Measurements from ENCODE around the gene ID4. TPM values are rescaled to one million over a fixed set of nuclear protein-coding genes. Genes with fewer than 3 reads are reported as not detected.

ID4 gene
- total and polyA plus RNA-seq, 2 of the 4 experiments (the other 2 are of a cell fraction) = 3.0 to 3.6 TPM

DNA sequence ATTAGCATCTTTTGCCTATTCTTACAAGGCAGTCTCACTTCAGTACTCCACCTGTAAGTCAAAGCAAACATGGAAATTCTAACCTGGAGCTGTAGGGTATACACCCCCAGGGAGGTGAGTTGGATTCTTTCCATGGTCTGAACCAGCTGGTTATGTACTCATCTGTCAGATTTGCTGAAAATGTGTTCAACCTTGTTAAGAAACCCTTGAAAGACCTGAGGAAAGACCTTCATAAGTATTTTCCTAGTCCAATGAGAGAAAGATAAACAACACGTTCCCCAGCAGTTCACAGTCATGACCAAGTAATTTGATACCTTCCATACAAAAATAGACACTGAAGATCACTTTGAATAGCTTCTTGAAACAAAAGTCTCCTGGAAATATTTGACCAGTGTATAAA lies 42.5 kb downstream of the ID4 start:
- Histone ChIP-seq H3K36me3 (ENCODE audit: control insufficient read depth, insufficient read depth, low read length) (no peaks in the 10 kb centered on the region), H4K20me1 (ENCODE audit: insufficient read depth, low read length) (no peaks in the 10 kb centered on the region), H3K23ac (ENCODE audit: low read depth, low read length) (no peak overlapping the region), H3K14ac (replicated peaks; ENCODE audit: low read depth, low read length) (no peak overlapping the region), H3K9me3 (ENCODE audit: control insufficient read depth, insufficient read depth, low read length) (no peaks in the 10 kb centered on the region), H2AK9ac (replicated peaks; ENCODE audit: low read depth, low read length, poor library complexity) (no peak overlapping the region), H4K8ac (ENCODE audit: low read depth in 2 of 2, low read length in 2 of 2) (no peak overlapping the region), H3K9me1 (ENCODE audit: insufficient read depth, low read length) (no peaks in the 10 kb centered on the region), H3K27ac (ENCODE audit: insufficient read depth, low read length) (no peak overlapping the region), H3K56ac (ENCODE audit: extremely low read depth, insufficient read depth, low read length) (no peak overlapping the region), H4K91ac (ENCODE audit: insufficient read depth, low read depth, low read length) (no peak overlapping the region), H4K5ac (ENCODE audit: low read depth, low read length) (no peak overlapping the region), H2AK5ac (ENCODE audit: low read depth, low read length) (no peak overlapping the region), H2BK120ac (ENCODE audit: low read depth, low read length) (no peak overlapping the region), H3K9ac (ENCODE audit: low read depth, low read length) (no peak overlapping the region), H2AFZ (replicated peaks; ENCODE audit: low read length, poor library complexity) (no peak overlapping the region), H3K27me3 (ENCODE audit: control insufficient read depth, insufficient read depth, low read length) (no peaks in the 10 kb centered on the region), H3K4me1 (ENCODE audit: control insufficient read depth, insufficient read depth, low read length) (no peaks in the 10 kb centered on the region), H3K18ac (ENCODE audit: low read depth, low read length) (no peak overlapping the region), H2BK5ac (ENCODE audit: low read depth, low read length, poor library complexity, severe bottlenecking) (no peak overlapping the region), H3K4me2 (ENCODE audit: low read depth, low read length) (no peak overlapping the region), H2BK15ac (ENCODE audit: low read depth, low read length) (no peak overlapping the region), H3K4me3 (ENCODE audit: insufficient read depth, low read depth, low read length) (no peak overlapping the region), H3K4ac (ENCODE audit: low read depth, low read length) (no peak overlapping the region), H3K79me1 (ENCODE audit: low read depth in 1 of 2, low read length in 2 of 2) (no peaks in the 10 kb centered on the region), H2BK20ac (ENCODE audit: low read depth, low read length) (no peak overlapping the region)
- WGBS, 2 experiments (ENCODE audit: extremely low coverage in 2 of 2, insufficient read length in 1 of 2) = no CpG with 5 or more reads among the region's 1 CpG
- no peak for TF ChIP-seq MAZ (IDR thresholded peaks at IDR 0.05; ENCODE audit: borderline replicate concordance, low read depth, low read length)
- no peak for TF ChIP-seq RFX5 (IDR thresholded peaks at IDR 0.05; ENCODE audit: low read depth, low read length)
- TF ChIP-seq, protein P1, sequence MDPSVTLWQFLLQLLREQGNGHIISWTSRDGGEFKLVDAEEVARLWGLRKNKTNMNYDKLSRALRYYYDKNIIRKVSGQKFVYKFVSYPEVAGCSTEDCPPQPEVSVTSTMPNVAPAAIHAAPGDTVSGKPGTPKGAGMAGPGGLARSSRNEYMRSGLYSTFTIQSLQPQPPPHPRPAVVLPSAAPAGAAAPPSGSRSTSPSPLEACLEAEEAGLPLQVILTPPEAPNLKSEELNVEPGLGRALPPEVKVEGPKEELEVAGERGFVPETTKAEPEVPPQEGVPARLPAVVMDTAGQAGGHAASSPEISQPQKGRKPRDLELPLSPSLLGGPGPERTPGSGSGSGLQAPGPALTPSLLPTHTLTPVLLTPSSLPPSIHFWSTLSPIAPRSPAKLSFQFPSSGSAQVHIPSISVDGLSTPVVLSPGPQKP (IDR thresholded peaks at IDR 0.05; ENCODE audit: borderline replicate concordance, low read depth, low read length) = no peak
- TF ChIP-seq MAFK (IDR thresholded peaks at IDR 0.05; ENCODE audit: low read depth, low read length) = no peak
- TF ChIP-seq POLR2A (IDR thresholded peaks at IDR 0.05; ENCODE audit: low read depth, low read length) = no peak
- TF ChIP-seq RAD21 (IDR thresholded peaks at IDR 0.05; ENCODE audit: low read length) = no peak
- no peak for TF ChIP-seq RCOR1 (IDR thresholded peaks at IDR 0.05; ENCODE audit: insufficient replicate concordance, low read length)
- TF ChIP-seq SMC3 (IDR thresholded peaks at IDR 0.05; ENCODE audit: low read depth, low read length) = no peak
- no peak for TF ChIP-seq MXI1 (IDR thresholded peaks at IDR 0.05; ENCODE audit: borderline replicate concordance, low read depth, low read length)
- no peak for TF ChIP-seq CHD1 (IDR thresholded peaks at IDR 0.05; ENCODE audit: low read depth, low read length)
- no peak for TF ChIP-seq CEBPB (IDR thresholded peaks at IDR 0.05; ENCODE audit: low read depth, low read length)
- no peak for TF ChIP-seq NFE2L2 (IDR thresholded peaks at IDR 0.05; ENCODE audit: low read depth, low read length)
- TF ChIP-seq, protein P2, sequence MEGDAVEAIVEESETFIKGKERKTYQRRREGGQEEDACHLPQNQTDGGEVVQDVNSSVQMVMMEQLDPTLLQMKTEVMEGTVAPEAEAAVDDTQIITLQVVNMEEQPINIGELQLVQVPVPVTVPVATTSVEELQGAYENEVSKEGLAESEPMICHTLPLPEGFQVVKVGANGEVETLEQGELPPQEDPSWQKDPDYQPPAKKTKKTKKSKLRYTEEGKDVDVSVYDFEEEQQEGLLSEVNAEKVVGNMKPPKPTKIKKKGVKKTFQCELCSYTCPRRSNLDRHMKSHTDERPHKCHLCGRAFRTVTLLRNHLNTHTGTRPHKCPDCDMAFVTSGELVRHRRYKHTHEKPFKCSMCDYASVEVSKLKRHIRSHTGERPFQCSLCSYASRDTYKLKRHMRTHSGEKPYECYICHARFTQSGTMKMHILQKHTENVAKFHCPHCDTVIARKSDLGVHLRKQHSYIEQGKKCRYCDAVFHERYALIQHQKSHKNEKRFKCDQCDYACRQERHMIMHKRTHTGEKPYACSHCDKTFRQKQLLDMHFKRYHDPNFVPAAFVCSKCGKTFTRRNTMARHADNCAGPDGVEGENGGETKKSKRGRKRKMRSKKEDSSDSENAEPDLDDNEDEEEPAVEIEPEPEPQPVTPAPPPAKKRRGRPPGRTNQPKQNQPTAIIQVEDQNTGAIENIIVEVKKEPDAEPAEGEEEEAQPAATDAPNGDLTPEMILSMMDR (conservative IDR thresholded peaks at IDR 0.05; ENCODE audit: low read depth, low read length) = no peak
- CTCF ChIA-PET = no interaction called here
- DNase-seq (no peak), ATAC-seq (ENCODE audit: low read depth) (no peak)
- in situ Hi-C loops (cut with MboI; ENCODE audit: low sequenced_read_pairs) = no loop called here
- POLR2A ChIA-PET (ENCODE audit: unreplicated experiment) = no interaction called here
- dilution Hi-C loops (cut with HindIII; ENCODE audit: low sequenced_read_pairs, unreplicated experiment) = no loop called here
- no TSS peak for BruUV-seq (replicated peaks)
- intact Hi-C loops (cut with micrococcal nuclease) = no loop called here
